K562 (cell line): Measurements from ENCODE around the gene GMEB2. TPM values are rescaled to one million over a fixed set of nuclear protein-coding genes. Genes with fewer than 3 reads are reported as not detected.

Experiments
- C11orf30 ChIP-seq: fragments of 450-650 bp; IDR thresholded peaks from 2 replicates; pipeline ENCODE4 v1.6.1; 2016; ENCODE audit warnings: low read depth, mild to moderate bottlenecking
- CHD2 ChIP-seq: IDR thresholded peaks from 2 replicates; pipeline ENCODE4 v1.6.1; 2011; ENCODE audit warnings: low read depth, low read length
- CHD4 ChIP-seq: fragments of 200-600 bp; sonication (generic); IDR thresholded peaks from 3 replicates; pipeline ENCODE4 v1.6.1; 2012; ENCODE audit warnings: low read depth, mild to moderate bottlenecking, mixed read lengths, low read length, inconsistent platforms; ENCODE audit not compliant: insufficient read depth, insufficient replicate concordance, poor library complexity, severe bottlenecking
- ELF4 ChIP-seq: fragments of 450-650 bp; formaldehyde crosslinking; IDR thresholded peaks from 2 replicates; pipeline ENCODE4 v1.4.0; 2022; ENCODE audit warnings: missing genetic modification characterization
- ERF ChIP-seq: fragments of 450-650 bp; formaldehyde crosslinking; IDR thresholded peaks from 2 replicates; pipeline ENCODE4 v1.4.0; 2020; ENCODE audit warnings: mild to moderate bottlenecking, mixed read lengths
- EZH2 ChIP-seq: IDR thresholded peaks from 2 replicates; pipeline ENCODE4 v1.6.1; 2012; ENCODE audit warnings: low read depth, mild to moderate bottlenecking, inconsistent platforms, low read length, borderline replicate concordance
- FOXK1 ChIP-seq: sonication (generic); formaldehyde crosslinking; IDR thresholded peaks from 2 replicates; pipeline ENCODE4 v1.8.0; 2022; ENCODE audit warnings: missing genetic modification reagents, mild to moderate bottlenecking, borderline replicate concordance
- FOXK2 ChIP-seq, 2 experiments: fragments of 450-650 bp; IDR thresholded peaks in 1 of 2; conservative IDR thresholded peaks in 1 of 2; 2 replicates each; pipeline ENCODE4 v1.6.1; 2016; ENCODE audit warnings: low read depth in 2 of 2, mild to moderate bottlenecking in 1 of 2
- NCOR1 ChIP-seq: fragments of 450-650 bp; IDR thresholded peaks from 2 replicates; pipeline ENCODE4 v1.6.1; 2016; ENCODE audit warnings: mild to moderate bottlenecking, moderate library complexity
- PCBP1 ChIP-seq: fragments of 200-400 bp; formaldehyde crosslinking; IDR thresholded peaks from 2 replicates; pipeline ENCODE4 v1.6.1; 2018; ENCODE audit warnings: mild to moderate bottlenecking, low read depth, low read length; ENCODE audit not compliant: poor library complexity, severe bottlenecking
- PTBP1 ChIP-seq: fragments of 200-400 bp; formaldehyde crosslinking; IDR thresholded peaks from 2 replicates; pipeline ENCODE4 v1.6.1; 2017; ENCODE audit warnings: low read depth, low read length
- PYGO2 ChIP-seq: fragments of 450-650 bp; IDR thresholded peaks from 2 replicates; pipeline ENCODE4 v1.6.1; 2016; ENCODE audit warnings: mild to moderate bottlenecking, missing genetic modification characterization, moderate library complexity, missing compliant biosample characterization
- TAL1 ChIP-seq: fragments of 450-650 bp; IDR thresholded peaks from 2 replicates; pipeline ENCODE4 v1.6.1; 2016; ENCODE audit warnings: mild to moderate bottlenecking
- USF2 ChIP-seq: sonication (generic); formaldehyde crosslinking; IDR thresholded peaks from 2 replicates; pipeline ENCODE4 v1.5.0; 2020; ENCODE audit warnings: missing genetic modification reagents
- ZC3H11A ChIP-seq: IDR thresholded peaks from 2 replicates; pipeline ENCODE4 v1.6.1; 2012; ENCODE audit warnings: low read depth, low read length, improper control_type of control experiment
- ZNF274 ChIP-seq: IDR thresholded peaks from 2 replicates; pipeline ENCODE4 v1.6.1; 2011; ENCODE audit warnings: low read depth, mild to moderate bottlenecking, low read length, moderate library complexity, borderline replicate concordance
- ZNF318 ChIP-seq, 2 experiments: fragments of 450-650 bp; IDR thresholded peaks; 2 replicates each; pipeline ENCODE4 v1.6.1; 2016; ENCODE audit warnings: mild to moderate bottlenecking in 2 of 2, borderline replicate concordance in 1 of 2, low read depth in 1 of 2, moderate library complexity in 1 of 2
- polyA plus RNA-seq, 8 experiments: library from polyadenylated mRNA; depleted of rRNA in 4 of 8; stranded (reverse) in 5 of 8; unstranded in 3 of 8; fragments of >200 nt; fragmentation: Nextera tagmentation in 2 of 8; fragmentation: Illumina TruSeq in 1 of 8; extraction: Ambion mirVana in 2 of 8; extraction: Trizol in 1 of 8; gene quantifications; 2 replicates each; pipeline versions ENCODE4 v1.2.1 to v1.2.3, GENCODE V29; 2011 to 2014; ENCODE audit warnings: inconsistent platforms in 1 of 8, missing spikeins in 1 of 8
- total RNA-seq, 7 experiments: library from RNA; depleted of rRNA in 6 of 7; stranded (reverse); fragments of >200 nt in 6 of 7; fragmentation: Illumina TruSeq in 2 of 7; extraction: Trizol in 2 of 7; gene quantifications; 2 replicates each; pipeline versions ENCODE4 v1.2.1 to v1.2.3, GENCODE V29; 2011 to 2021; ENCODE audit warnings: low replicate concordance in 1 of 7

GMEB2 gene
- total and polyA plus RNA-seq, 9 of the 15 experiments (the other 6 are each of a cell fraction or from before 2014, with no cell fraction given): 0.03 to 13.9 (median 6.3) TPM

- no peak for TF ChIP-seq ZNF318 (IDR thresholded peaks at IDR 0.05; ENCODE audit: borderline replicate concordance in 1 of 2, low read depth in 1 of 2)
- no peak for TF ChIP-seq ZC3H11A
- TF ChIP-seq USF2 (CRISPR knock-in tag): peak; percentile 37; the same call in 1 of the 2 replicates
- TF ChIP-seq ZNF274: no peak
- TF ChIP-seq EZH2: no peak
- TF ChIP-seq TAL1: no peak
- TF ChIP-seq ERF (CRISPR knock-in tag): 0 out of 2 replicates have a peak, but pooled peaks have one; percentile 77
- no peak for TF ChIP-seq FOXK2 (conservative IDR thresholded peaks at IDR 0.05 in 1 of 2, IDR thresholded peaks at IDR 0.05 in 1 of 2; ENCODE audit: low read depth in 2 of 2)
- TF ChIP-seq C11orf30: no peak
- TF ChIP-seq PCBP1: peak; percentile 75
- no peak; the same call in 1 of the 2 replicates for TF ChIP-seq PYGO2 (tag)
- TF ChIP-seq CHD2: no peak
- no peak for TF ChIP-seq PTBP1
- no peak for TF ChIP-seq CHD4
- no peak for TF ChIP-seq NCOR1
- TF ChIP-seq FOXK1 (CRISPR knock-in tag): 0 out of 2 replicates have a peak, but pooled peaks have one; percentile 16
- no peak for TF ChIP-seq ELF4 (CRISPR knock-in tag)
Observed at GRCh38 chr20:63653041-63653973, 26.4 kb upstream of the GMEB2 start, which contains the start of gene STMN3 (continued).
